Measurements from ENCODE around the gene SLC19A3.

DNA sequence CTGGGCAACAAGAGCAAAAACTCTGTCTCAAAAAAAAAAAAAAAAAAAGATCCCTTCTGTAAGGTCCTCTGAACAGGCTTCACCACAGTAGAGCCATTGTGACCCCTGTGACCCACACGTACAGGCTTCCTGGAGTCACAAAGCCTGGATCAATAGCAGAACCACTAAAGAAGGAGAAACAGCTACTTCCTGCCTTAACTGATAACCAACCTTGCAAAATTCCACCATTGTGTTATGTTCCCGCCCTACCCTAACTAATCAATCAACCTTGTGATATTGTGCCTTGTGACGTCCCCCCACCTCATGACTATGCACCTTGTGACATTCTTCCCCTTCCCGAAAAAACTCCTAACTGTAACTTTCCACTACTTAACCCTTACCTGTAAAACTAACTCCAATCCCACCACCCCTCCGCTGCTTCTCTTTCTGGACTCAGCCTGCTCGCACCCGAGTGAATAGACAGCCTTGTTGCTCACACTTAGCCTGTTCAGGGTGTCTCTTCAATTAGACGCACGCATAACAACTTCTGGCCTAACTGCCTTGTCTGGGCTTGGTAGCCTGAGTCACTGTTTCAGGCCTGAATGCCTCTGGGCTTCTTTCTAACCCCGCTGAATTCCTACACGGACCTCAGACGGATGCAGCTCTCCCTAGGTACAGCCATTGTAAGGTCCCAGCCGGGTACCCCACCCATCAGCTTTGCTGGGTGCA lies 41.7 kb upstream of the SLC19A3 start:
- TF ChIP-seq, protein P1, sequence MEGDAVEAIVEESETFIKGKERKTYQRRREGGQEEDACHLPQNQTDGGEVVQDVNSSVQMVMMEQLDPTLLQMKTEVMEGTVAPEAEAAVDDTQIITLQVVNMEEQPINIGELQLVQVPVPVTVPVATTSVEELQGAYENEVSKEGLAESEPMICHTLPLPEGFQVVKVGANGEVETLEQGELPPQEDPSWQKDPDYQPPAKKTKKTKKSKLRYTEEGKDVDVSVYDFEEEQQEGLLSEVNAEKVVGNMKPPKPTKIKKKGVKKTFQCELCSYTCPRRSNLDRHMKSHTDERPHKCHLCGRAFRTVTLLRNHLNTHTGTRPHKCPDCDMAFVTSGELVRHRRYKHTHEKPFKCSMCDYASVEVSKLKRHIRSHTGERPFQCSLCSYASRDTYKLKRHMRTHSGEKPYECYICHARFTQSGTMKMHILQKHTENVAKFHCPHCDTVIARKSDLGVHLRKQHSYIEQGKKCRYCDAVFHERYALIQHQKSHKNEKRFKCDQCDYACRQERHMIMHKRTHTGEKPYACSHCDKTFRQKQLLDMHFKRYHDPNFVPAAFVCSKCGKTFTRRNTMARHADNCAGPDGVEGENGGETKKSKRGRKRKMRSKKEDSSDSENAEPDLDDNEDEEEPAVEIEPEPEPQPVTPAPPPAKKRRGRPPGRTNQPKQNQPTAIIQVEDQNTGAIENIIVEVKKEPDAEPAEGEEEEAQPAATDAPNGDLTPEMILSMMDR (IDR thresholded peaks at IDR 0.05), result no peak
- TF ChIP-seq POLR2A (IDR thresholded peaks at IDR 0.05), result no peak
